GM13976 (cell line): ENCODE results near the gene MFRP.

ENCODE experiments used
- DNase-seq: peaks from one replicate; pipeline ENCODE4 v3.0.0; 2012; ENCODE audit warnings: low spot score
- in situ Hi-C: fragments of 300-500 bp; cut with MboI; formaldehyde crosslinking; loops from one replicate; pipeline ENCODE4 v1.12.0; 2022; ENCODE audit warnings: low sequenced_read_pairs, mixed read lengths, inconsistent platforms; ENCODE audit not compliant: unreplicated experiment
- TF ChIP-seq, protein P1 (sequence below): IDR thresholded peaks from 2 replicates; pipeline ENCODE4 v1.5.1; 2012; ENCODE audit warnings: borderline replicate concordance, mild to moderate bottlenecking; ENCODE audit not compliant: insufficient read depth; ENCODE audit errors: extremely low read depth, missing control alignments, control extremely low read depth

The MFRP gene

GRCh38 chr11:119337581-119338317, 8.8 kb downstream of the MFRP start:
- no peak for DNase-seq
- TF ChIP-seq, protein P1, sequence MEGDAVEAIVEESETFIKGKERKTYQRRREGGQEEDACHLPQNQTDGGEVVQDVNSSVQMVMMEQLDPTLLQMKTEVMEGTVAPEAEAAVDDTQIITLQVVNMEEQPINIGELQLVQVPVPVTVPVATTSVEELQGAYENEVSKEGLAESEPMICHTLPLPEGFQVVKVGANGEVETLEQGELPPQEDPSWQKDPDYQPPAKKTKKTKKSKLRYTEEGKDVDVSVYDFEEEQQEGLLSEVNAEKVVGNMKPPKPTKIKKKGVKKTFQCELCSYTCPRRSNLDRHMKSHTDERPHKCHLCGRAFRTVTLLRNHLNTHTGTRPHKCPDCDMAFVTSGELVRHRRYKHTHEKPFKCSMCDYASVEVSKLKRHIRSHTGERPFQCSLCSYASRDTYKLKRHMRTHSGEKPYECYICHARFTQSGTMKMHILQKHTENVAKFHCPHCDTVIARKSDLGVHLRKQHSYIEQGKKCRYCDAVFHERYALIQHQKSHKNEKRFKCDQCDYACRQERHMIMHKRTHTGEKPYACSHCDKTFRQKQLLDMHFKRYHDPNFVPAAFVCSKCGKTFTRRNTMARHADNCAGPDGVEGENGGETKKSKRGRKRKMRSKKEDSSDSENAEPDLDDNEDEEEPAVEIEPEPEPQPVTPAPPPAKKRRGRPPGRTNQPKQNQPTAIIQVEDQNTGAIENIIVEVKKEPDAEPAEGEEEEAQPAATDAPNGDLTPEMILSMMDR: no peak
- in situ Hi-C loops: no loop called here

DNA sequence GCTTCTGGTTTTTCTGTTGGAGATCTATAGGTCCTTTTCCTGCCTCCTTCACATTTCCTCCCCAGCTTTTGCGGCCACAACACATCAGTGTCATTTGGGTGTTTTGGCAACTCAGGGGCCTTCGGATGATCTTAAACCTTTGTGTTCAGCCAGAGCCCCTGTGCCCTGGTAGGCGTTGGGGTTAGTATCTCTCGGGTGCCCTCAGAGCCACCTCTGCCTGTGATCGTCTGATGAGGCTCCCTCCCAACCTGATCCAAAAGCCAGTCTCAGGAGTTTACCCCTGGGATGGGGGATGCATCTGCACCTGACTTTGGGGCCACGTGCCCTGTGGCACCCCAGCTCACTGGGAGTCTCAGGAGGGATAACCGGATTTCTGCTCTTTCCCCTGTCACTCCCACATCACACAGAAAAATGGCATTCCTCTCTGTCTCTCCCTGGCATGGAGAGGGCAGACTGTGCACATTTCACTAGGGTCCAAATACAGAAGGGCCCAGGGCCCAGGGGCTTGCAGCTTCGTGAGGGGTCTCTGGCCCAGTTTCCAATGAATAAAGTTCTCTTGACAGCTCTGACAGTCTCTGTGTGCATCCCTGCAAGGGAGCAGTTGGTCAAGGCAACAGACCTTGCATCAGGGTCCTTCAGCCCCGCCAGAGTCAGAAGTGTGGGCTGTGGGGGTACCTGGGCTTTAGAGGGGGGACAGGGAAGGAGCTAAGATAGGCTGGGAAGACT, 9.6 kb downstream of the MFRP start:
- in situ Hi-C loops: no loop called here
- TF ChIP-seq, protein P1: no peak
- no peak for DNase-seq

GRCh38 chr11:119335655-119336543, 10.6 kb downstream of the MFRP start:
- in situ Hi-C loops: no loop called here
- no peak for DNase-seq
- TF ChIP-seq, protein P1: no peak

GRCh38 chr11:119335091-119335654, 11.3 kb downstream of the MFRP start:
- DNase-seq: no peak
- TF ChIP-seq, protein P1: no peak
- in situ Hi-C loops: no loop called here

GRCh38 chr11:119334174-119334930, 12.2 kb downstream of the MFRP start, which contains the start of gene RNF26:
Gene RNF26, plus strand, starts transcription at chr11:119334527. Its CDS starts 596 bp downstream, at chr11:119335123.
- TF ChIP-seq, protein P1: no peak
- peak; percentile 99 for DNase-seq
- in situ Hi-C loops: no loop called here
